Breast epithelium (tissue), 4 donors: ENCODE results near the gene GTF2H4. TPM values are rescaled to one million over a fixed set of nuclear protein-coding genes. Genes with fewer than 3 reads are reported as not detected.
A peak's percentile ranks its signal among the peaks of the same experiment; 100 is the strongest.

Experiments used
- DNase-seq, 2 donors: peaks; one replicate each; pipeline ENCODE4 v3.0.0-alpha.2; 2019; ENCODE audit warnings: low spot score in 2 of 2
- H3K27ac ChIP-seq, 2 donors: fragments of 200-600 bp; sonication (generic) in 1 of 2; one replicate each; pipeline ENCODE4 v1.5.1; 2016 to 2019; ENCODE audit warnings: mild to moderate bottlenecking in 1 of 2
- H3K27me3 ChIP-seq, 2 donors: fragments of 200-600 bp; sonication (generic) in 1 of 2; one replicate each; pipeline versions ENCODE4 v1.5.1 to v1.6.0; 2017 to 2019; ENCODE audit warnings: control low read depth in 1 of 2, mild to moderate bottlenecking in 1 of 2
- H3K36me3 ChIP-seq: fragments of 200-600 bp; one replicate; pipeline ENCODE4 v1.5.1; 2019
- H3K4me1 ChIP-seq, 2 donors: fragments of 200-600 bp; sonication (generic); one replicate each; pipeline ENCODE4 v1.5.1; 2016 to 2019; ENCODE audit warnings: control low read depth in 1 of 2
- H3K4me3 ChIP-seq, 3 donors: fragments of 200-600 bp; sonication (generic); 1 replicate in 2 of 3; 2 replicates in 1 of 3; pipeline ENCODE4 v1.5.1; 2016 to 2019; ENCODE audit warnings: mild to moderate bottlenecking in 3 of 3, moderate library complexity in 2 of 3
- H3K9me3 ChIP-seq, 2 donors: fragments of 200-600 bp; sonication (generic) in 1 of 2; one replicate each; pipeline ENCODE4 v1.5.1; 2016 to 2019; ENCODE audit warnings: control low read depth in 1 of 2
- POLR2A ChIP-seq: fragments of 450-650 bp; IDR thresholded peaks from one replicate; pipeline ENCODE4 v1.6.1; 2016; ENCODE audit warnings: antibody characterized with exemption, mild to moderate bottlenecking, moderate library complexity
- POLR2AphosphoS5 ChIP-seq, 3 donors: sonication (generic); formaldehyde crosslinking; IDR thresholded peaks; one replicate each; pipeline ENCODE4 v1.6.1; 2017; ENCODE audit warnings: antibody characterized with exemption in 3 of 3
- intact Hi-C: fragments of 100-400 bp; cut with DNase I; formaldehyde crosslinking; loops from one replicate; pipeline ENCODE4 v1.15.1; 2023; ENCODE audit warnings: low total_unique reads
- total RNA-seq, 3 donors: library from RNA; depleted of rRNA; stranded (reverse); fragments of >200 nt; gene quantifications; one replicate each; pipeline ENCODE4 v1.1.0, GENCODE V29; 2016
- TF ChIP-seq, protein P1 (sequence below), 3 donors: fragments of 450-650 bp; IDR thresholded peaks; one replicate each; pipeline ENCODE4 v1.5.1; 2016 to 2017; ENCODE audit warnings: antibody characterized with exemption in 3 of 3, mild to moderate bottlenecking in 3 of 3, moderate library complexity in 3 of 3

GTF2H4 gene
- total RNA-seq, 3 donors from 2014 or later, result 10.4 to 13.4 (median 11.1) TPM

DNA sequence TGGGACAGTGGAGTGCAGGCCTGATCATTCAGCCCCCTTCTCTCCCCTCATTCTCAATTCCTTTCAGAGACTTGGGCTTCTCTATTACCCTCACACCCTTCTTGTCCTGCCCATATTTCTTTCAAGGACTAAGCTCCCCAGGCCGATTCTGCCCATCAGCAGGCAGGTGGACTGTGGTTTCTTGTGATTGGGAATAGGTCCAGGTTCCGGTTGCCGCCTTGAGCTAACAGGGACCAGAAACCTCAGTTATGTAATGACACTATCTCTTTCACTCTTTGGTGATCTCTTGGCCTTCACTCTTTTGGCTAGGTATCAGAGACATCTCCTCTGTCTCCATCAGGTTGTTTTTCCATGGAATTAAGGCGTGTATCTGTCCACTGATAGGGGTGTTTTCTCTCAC is 39.2 kb downstream of the GTF2H4 start:
- Histone ChIP-seq H3K36me3 (no peaks in the 10 kb centered on the region), H3K4me3 (no peak overlapping the region), H3K27ac (no peak overlapping the region), H3K9me3 (no peaks in the 10 kb centered on the region), H3K27me3 (no peaks in the 10 kb centered on the region), H3K4me1 (no peaks in the 10 kb centered on the region)
- no peak for DNase-seq
- intact Hi-C loops, result no loop called here
- TF ChIP-seq, protein P1, sequence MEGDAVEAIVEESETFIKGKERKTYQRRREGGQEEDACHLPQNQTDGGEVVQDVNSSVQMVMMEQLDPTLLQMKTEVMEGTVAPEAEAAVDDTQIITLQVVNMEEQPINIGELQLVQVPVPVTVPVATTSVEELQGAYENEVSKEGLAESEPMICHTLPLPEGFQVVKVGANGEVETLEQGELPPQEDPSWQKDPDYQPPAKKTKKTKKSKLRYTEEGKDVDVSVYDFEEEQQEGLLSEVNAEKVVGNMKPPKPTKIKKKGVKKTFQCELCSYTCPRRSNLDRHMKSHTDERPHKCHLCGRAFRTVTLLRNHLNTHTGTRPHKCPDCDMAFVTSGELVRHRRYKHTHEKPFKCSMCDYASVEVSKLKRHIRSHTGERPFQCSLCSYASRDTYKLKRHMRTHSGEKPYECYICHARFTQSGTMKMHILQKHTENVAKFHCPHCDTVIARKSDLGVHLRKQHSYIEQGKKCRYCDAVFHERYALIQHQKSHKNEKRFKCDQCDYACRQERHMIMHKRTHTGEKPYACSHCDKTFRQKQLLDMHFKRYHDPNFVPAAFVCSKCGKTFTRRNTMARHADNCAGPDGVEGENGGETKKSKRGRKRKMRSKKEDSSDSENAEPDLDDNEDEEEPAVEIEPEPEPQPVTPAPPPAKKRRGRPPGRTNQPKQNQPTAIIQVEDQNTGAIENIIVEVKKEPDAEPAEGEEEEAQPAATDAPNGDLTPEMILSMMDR (IDR thresholded peaks at IDR 0.05), result no peak
- TF ChIP-seq POLR2A (no peak), POLR2AphosphoS5 (IDR thresholded peaks at IDR 0.05) (no peak)

DNA sequence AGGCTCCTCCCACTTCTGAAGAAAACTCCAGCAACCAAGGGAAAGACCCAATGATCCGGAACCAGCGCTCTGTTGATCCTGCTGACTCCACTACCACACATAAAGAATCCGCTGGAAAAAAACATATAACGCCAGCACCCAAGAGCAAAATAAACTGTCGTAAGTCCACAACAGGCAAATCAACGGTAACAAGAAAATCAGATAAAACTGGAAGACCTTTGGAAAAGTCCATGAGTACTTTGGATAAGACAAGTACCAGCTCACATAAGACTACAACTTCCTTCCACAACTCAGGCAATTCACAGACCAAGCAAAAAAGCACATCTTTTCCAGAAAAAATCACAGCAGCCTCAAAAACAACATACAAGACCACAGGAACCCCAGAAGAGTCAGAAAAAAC is 40.8 kb downstream of the GTF2H4 start:
- intact Hi-C loops, result no loop called here
- no peak for DNase-seq
- H3K4me3 ChIP-seq, result no peak overlapping the region
- TF ChIP-seq, protein P1 (IDR thresholded peaks at IDR 0.05), result no peak
- TF ChIP-seq POLR2AphosphoS5 (IDR thresholded peaks at IDR 0.05), result no peak
- no peak for TF ChIP-seq POLR2A
- no peak overlapping the region for H3K27ac ChIP-seq
- no peaks in the 10 kb centered on the region for H3K9me3 ChIP-seq
- no peaks in the 10 kb centered on the region for H3K27me3 ChIP-seq
- no peaks in the 10 kb centered on the region for H3K36me3 ChIP-seq
- no peaks in the 10 kb centered on the region for H3K4me1 ChIP-seq

DNA sequence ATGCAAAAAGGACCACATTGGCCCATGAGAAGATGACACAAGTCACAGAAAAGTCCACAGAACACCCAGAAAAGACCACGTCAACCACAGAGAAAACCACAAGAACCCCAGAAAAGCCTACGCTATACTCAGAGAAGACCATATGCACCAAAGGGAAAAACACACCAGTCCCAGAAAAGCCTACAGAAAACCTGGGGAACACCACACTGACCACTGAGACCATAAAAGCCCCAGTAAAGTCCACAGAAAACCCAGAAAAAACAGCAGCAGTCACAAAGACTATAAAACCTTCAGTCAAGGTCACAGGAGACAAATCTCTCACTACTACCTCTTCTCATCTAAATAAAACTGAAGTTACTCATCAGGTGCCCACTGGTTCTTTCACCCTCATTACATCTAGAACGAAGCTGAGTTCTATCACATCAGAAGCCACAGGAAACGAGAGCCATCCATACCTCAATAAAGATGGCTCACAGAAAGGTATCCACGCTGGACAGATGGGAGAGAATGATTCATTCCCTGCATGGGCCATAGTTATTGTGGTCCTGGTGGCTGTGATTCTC is 44.0 kb downstream of the GTF2H4 start:
- Histone ChIP-seq H3K4me1 (no peaks in the 10 kb centered on the region), H3K36me3 (no peaks in the 10 kb centered on the region), H3K9me3 (no peaks in the 10 kb centered on the region), H3K27ac (no peak overlapping the region), H3K4me3 (no peak overlapping the region), H3K27me3 (no peaks in the 10 kb centered on the region)
- TF ChIP-seq, protein P1 (IDR thresholded peaks at IDR 0.05), result no peak
- no peak for TF ChIP-seq POLR2A
- no peak for TF ChIP-seq POLR2AphosphoS5 (IDR thresholded peaks at IDR 0.05)
- no peak for DNase-seq
- intact Hi-C loops, result no loop called here

DNA sequence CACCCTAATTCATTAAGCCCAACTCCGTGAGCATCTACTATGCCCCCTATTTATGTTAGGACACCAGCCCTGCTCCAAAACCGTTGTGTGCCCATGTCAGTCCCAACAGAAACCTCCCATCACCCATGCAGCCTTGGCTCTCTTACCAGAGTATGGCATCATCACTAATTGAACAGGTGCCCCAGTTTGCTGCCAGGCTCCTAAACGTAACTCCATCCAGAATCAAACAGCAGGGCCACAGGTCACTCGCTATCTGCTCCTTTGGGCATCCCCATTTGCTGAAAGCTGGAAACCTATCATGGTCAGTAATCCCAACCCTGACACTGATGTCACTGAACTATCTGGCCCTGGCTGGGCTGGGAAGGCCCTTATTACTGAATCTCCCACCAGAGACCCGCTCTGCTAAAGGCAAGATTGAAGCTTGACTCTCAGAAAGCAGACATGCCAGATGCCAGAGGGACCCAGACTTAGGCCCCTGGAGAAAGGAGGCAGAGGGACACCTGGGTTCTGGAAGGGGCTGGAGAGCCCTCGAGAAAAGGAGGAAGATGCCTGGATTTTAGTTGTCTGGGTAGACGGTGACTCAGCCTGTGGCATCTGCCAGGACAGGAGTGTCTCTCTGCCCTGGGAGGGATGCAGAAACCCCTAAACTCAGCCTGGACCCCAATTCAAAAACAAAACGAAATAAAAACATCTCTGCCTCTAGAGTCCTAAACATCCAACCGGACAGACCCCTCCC is 46.8 kb downstream of the GTF2H4 start:
- H3K4me3 ChIP-seq, result peak overlapping the region; percentile 44 to 71 (median 48)
- H3K4me1 ChIP-seq, result no peaks in the 10 kb centered on the region
- H3K36me3 ChIP-seq, result no peaks in the 10 kb centered on the region
- no peaks in the 10 kb centered on the region for H3K27me3 ChIP-seq
- intact Hi-C loops, result no loop called here
- no peak for TF ChIP-seq POLR2A
- no peak for TF ChIP-seq POLR2AphosphoS5 (IDR thresholded peaks at IDR 0.05)
- TF ChIP-seq, protein P1 (IDR thresholded peaks at IDR 0.05), result no peak
- no peak for DNase-seq
- no peaks in the 10 kb centered on the region for H3K9me3 ChIP-seq
- H3K27ac ChIP-seq, result no peak overlapping the region

DNA sequence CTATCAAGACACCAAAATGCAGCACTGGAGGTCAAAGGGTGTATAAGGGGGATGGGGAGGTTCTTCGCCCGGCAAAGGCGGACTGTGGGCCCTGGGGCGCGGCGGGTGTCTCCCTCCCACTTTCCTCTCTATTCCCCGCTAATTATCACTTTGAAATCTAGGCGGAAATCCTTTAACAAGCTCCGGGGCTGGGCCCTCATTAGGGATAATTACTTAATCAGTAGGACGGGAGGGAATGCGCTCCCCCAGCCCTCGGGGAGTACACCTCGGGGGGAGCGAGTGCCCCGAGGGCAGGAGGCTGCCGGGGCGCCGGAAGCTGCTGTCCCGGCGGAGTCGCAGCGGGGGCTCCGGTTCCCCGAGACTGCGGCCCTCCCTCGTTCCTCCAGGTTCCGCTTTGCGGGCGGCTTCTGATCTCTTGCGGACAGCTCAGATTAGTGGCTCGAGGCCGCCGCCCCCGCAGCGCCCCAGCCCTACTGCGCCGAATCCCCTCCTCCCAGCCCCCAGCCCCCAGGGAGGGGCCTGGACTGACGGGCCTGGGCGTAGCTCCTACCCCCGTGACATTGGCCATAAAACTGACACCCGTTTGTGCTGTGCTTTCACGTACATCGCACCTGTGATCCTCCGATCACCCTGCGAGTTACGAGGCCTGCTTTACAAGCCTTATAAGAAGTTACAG is 47.5 kb downstream of the GTF2H4 start:
- TF ChIP-seq, protein P1 (IDR thresholded peaks at IDR 0.05), result no peak
- TF ChIP-seq POLR2AphosphoS5 (IDR thresholded peaks at IDR 0.05) (no peak), POLR2A (no peak)
- Histone ChIP-seq H3K9me3 (no peaks in the 10 kb centered on the region), H3K36me3 (no peaks in the 10 kb centered on the region), H3K4me3 (peak overlapping the region; percentile 44 to 71 (median 48)), H3K4me1 (no peaks in the 10 kb centered on the region), H3K27me3 (no peaks in the 10 kb centered on the region), H3K27ac (no peak overlapping the region)
- DNase-seq, result peak in 1 of 2 donors; percentile 58
- intact Hi-C loops, result no loop called here
